ENCODE data around the gene CAPN2. TPM values are rescaled to one million over a fixed set of nuclear protein-coding genes. Genes with fewer than 3 reads are reported as not detected.

CAPN2 gene
- total RNA-seq, 2 experiments from 2014 or later = 31.1 to 33.1 TPM

DNA sequence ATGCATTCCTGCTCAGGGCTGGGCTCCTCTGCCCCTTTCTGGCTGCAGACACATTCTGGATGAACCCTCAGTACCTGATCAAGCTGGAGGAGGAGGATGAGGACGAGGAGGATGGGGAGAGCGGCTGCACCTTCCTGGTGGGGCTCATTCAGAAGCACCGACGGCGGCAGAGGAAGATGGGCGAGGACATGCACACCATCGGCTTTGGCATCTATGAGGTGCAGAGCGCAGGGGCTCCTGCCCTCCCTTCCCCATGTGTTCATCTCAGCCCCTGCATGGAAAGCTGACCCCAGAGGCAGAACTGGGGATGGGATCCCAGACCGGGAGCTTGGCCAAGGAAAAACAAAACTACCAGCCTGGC lies 43.1 kb downstream of the CAPN2 start:
- DNase-seq (no peak), ATAC-seq (no peak)
- Mint-ChIP-seq H3K36me3 (ENCODE audit: low read depth) (peaks cover 21% of the 10 kb centered on the region), H3K27ac (no peak overlapping the region), H3K4me3 (no peak overlapping the region), H3K9me3 (ENCODE audit: low read depth) (no peaks in the 10 kb centered on the region), H3K27me3 (no peaks in the 10 kb centered on the region), H3K4me1 (no peaks in the 10 kb centered on the region)
- intact Hi-C loops (cut with DNase I, micrococcal nuclease) = no loop called here
- ChIA-PET CTCF (interaction anchor here (1.3 kb wide), 1 partner anchor 57 kb away, joined by 3 read pairs; no protein-coding TSS in a partner anchor), POLR2A (no interaction called here)

GRCh38 chr1:223755992-223756775 lies 43.8 kb downstream of the CAPN2 start:
- ChIA-PET POLR2A (no interaction called here), CTCF (interaction anchor here (0.6 to 1.3 kb wide), 2 partner anchors 16 to 58 kb away, joined by 3 read pairs; no protein-coding TSS in a partner anchor)
- no peak for DNase-seq
- Mint-ChIP-seq H3K36me3 (ENCODE audit: low read depth) (peaks cover 21% of the 10 kb centered on the region), H3K4me3 (no peak overlapping the region), H3K9me3 (ENCODE audit: low read depth) (no peaks in the 10 kb centered on the region), H3K27me3 (no peaks in the 10 kb centered on the region), H3K4me1 (no peaks in the 10 kb centered on the region), H3K27ac (no peak overlapping the region)
- ATAC-seq = no peak
- intact Hi-C loops (cut with DNase I, micrococcal nuclease) = no loop called here

GRCh38 chr1:223756806-223757700 lies 44.7 kb downstream of the CAPN2 start:
- intact Hi-C loops (cut with DNase I, micrococcal nuclease) = no loop called here
- ATAC-seq (no peak), DNase-seq (no peak)
- CTCF ChIA-PET = interaction anchor here (0.6 to 1.3 kb wide), 4 partner anchors 15 to 769 kb away, joined by 3 read pairs; no protein-coding TSS in a partner anchor
- H3K27ac Mint-ChIP-seq = peak overlapping the region; percentile 19
- no peaks in the 10 kb centered on the region for H3K27me3 Mint-ChIP-seq
- POLR2A ChIA-PET = no interaction called here
- peaks cover 16% of the 10 kb centered on the region for H3K36me3 Mint-ChIP-seq (ENCODE audit: low read depth)
- H3K4me1 Mint-ChIP-seq = no peaks in the 10 kb centered on the region
- H3K4me3 Mint-ChIP-seq = no peak overlapping the region
- H3K9me3 Mint-ChIP-seq (ENCODE audit: low read depth) = no peaks in the 10 kb centered on the region

DNA sequence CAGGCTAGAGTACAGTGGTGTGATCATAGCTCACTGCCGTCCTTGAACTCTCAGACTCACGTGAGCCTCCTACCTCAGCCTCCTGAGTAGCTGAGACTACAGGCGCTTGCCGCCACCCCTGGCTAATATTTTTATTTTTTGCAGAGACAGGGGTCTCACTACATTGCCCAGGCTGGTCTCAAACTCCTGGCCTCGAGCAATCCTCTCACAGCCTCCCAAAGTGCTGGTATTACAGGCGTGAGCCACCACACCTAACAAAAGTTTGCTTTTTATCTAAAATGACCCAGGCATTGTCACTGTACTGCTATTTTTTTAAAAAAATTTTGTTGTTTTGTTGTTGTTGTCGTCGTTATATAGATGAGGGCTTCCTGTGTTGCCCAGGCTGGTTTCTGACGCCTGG lies 46.4 kb downstream of the CAPN2 start:
- intact Hi-C loops (cut with DNase I, micrococcal nuclease) = no loop called here
- Mint-ChIP-seq H3K9me3 (ENCODE audit: low read depth) (no peaks in the 10 kb centered on the region), H3K4me1 (no peaks in the 10 kb centered on the region), H3K36me3 (ENCODE audit: low read depth) (peaks cover 22% of the 10 kb centered on the region), H3K4me3 (no peak overlapping the region), H3K27ac (no peak overlapping the region), H3K27me3 (no peaks in the 10 kb centered on the region)
- no peak for DNase-seq
- POLR2A ChIA-PET = no interaction called here
- no peak for ATAC-seq
- CTCF ChIA-PET = interaction anchor here (0.5 kb wide), 2 partner anchors 53 to 480 kb away, joined by 3 read pairs; no protein-coding TSS in a partner anchor

GRCh38 chr1:223759273-223759672 lies 46.9 kb downstream of the CAPN2 start:
- Mint-ChIP-seq H3K36me3 (ENCODE audit: low read depth) (peaks cover 23% of the 10 kb centered on the region), H3K27ac (no peak overlapping the region), H3K4me1 (no peaks in the 10 kb centered on the region), H3K27me3 (no peaks in the 10 kb centered on the region), H3K9me3 (ENCODE audit: low read depth) (no peaks in the 10 kb centered on the region), H3K4me3 (no peak overlapping the region)
- no peak for DNase-seq
- ChIA-PET POLR2A (interaction anchor here (0.6 kb wide), 1 partner anchor 38 kb away, joined by 3 read pairs; no protein-coding TSS in a partner anchor), CTCF (interaction anchor here (2.5 kb wide), 1 partner anchor 9 kb away, joined by 17 read pairs; no protein-coding TSS in a partner anchor)
- no peak for ATAC-seq
- intact Hi-C loops (cut with DNase I, micrococcal nuclease) = no loop called here

DNA sequence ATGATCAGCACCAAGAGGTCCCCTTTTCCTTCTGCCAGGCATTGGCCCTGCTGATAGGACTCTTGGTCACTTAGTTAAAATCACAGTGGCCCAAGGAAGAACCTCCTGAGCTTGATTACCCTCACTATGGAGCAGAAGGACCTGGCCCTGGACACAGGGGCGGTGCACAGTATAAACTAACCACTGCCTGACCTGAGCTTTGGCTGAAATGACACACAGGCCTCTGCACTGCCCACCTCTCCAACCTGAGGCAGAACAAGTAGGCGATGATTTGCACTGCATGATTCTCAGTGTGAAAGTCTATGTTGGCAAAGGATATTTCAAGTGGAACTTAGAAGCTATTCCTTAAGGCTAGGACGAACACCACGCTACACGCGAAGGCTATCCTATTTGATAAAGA lies 48.5 kb downstream of the CAPN2 start:
- no peak overlapping the region for H3K27ac Mint-ChIP-seq
- no peaks in the 10 kb centered on the region for H3K9me3 Mint-ChIP-seq (ENCODE audit: low read depth)
- H3K27me3 Mint-ChIP-seq = no peaks in the 10 kb centered on the region
- H3K4me1 Mint-ChIP-seq = no peaks in the 10 kb centered on the region
- CTCF ChIA-PET = interaction anchor here (2.5 kb wide), 1 partner anchor 11 kb away, joined by 17 read pairs; no protein-coding TSS in a partner anchor
- no peak overlapping the region for H3K4me3 Mint-ChIP-seq
- ATAC-seq (no peak), DNase-seq (no peak)
- POLR2A ChIA-PET = interaction anchor here (0.7 kb wide), 1 partner anchor 76 kb away, joined by 4 read pairs; no protein-coding TSS in a partner anchor
- intact Hi-C loops (cut with DNase I, micrococcal nuclease) = no loop called here
- H3K36me3 Mint-ChIP-seq (ENCODE audit: low read depth) = peaks cover 23% of the 10 kb centered on the region

GRCh38 chr1:223761411-223761810 lies 49.1 kb downstream of the CAPN2 start:
- no peaks in the 10 kb centered on the region for H3K9me3 Mint-ChIP-seq (ENCODE audit: low read depth)
- POLR2A ChIA-PET = interaction anchor here (0.7 kb wide), 1 partner anchor 77 kb away, joined by 4 read pairs; no protein-coding TSS in a partner anchor
- H3K27ac Mint-ChIP-seq = no peak overlapping the region
- peaks cover 27% of the 10 kb centered on the region for H3K36me3 Mint-ChIP-seq (ENCODE audit: low read depth)
- intact Hi-C loops (cut with DNase I, micrococcal nuclease) = no loop called here
- CTCF ChIA-PET = interaction anchor here (2.5 kb wide), 1 partner anchor 11 kb away, joined by 17 read pairs; no protein-coding TSS in a partner anchor
- no peaks in the 10 kb centered on the region for H3K27me3 Mint-ChIP-seq
- no peaks in the 10 kb centered on the region for H3K4me1 Mint-ChIP-seq
- no peak overlapping the region for H3K4me3 Mint-ChIP-seq
- no peak for ATAC-seq
- no peak for DNase-seq

- no peaks in the 10 kb centered on the region for H3K27me3 Mint-ChIP-seq
- no peak overlapping the region for H3K27ac Mint-ChIP-seq
- CTCF ChIA-PET = interaction anchor here (0.7 kb wide), 1 partner anchor 467 kb away, joined by 3 read pairs; no protein-coding TSS in a partner anchor
- DNase-seq (no peak), ATAC-seq (no peak)
- no peaks in the 10 kb centered on the region for H3K4me1 Mint-ChIP-seq
- POLR2A ChIA-PET = interaction anchor here (0.6 kb wide), 1 partner anchor 45 kb away, joined by 4 read pairs; no protein-coding TSS in a partner anchor
- intact Hi-C loops (cut with DNase I, micrococcal nuclease) = no loop called here
- H3K9me3 Mint-ChIP-seq (ENCODE audit: low read depth) = no peaks in the 10 kb centered on the region
- peaks cover 22% of the 10 kb centered on the region for H3K36me3 Mint-ChIP-seq (ENCODE audit: low read depth)
- no peak overlapping the region for H3K4me3 Mint-ChIP-seq
Measured at GRCh38 chr1:223763251-223763650, 50.9 kb downstream of the CAPN2 start.

- peaks cover 24% of the 10 kb centered on the region for H3K36me3 Mint-ChIP-seq (ENCODE audit: low read depth)
- POLR2A ChIA-PET = no interaction called here
Measured at GRCh38 chr1:223763881-223764280, 51.5 kb downstream of the CAPN2 start.

DNA sequence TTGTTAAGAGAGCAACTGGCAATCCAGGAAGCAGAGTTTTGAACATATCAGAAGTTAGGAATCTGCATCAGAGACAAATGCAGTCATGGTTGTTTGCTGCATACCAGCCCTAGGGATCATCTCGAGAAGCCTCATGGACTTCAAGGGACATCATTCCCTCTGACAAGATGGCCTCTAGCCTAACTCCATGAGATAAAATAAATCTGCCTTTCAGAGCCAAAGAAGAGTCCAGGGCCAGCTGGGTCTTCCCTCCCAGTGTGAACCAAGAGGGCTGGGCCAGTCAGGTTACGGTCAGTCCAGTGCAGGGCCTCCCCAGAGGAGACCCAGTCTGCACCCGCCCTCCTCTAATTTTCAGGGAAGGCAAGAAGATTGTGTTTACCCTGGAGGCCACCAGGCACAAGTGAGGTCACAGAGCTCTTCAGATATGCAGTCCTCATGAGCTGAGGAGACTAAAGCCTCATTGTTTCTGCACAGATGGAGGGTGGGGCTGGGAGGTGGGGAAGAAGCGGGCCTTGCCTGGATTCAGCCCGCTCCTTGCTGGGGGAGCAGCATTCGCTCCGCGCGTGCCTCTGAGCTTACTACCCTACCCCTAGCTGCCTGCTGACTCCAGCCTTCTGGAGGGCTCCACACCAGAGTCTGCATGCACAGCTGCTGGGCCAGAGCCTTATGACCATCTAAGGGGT lies 52.8 kb downstream of the CAPN2 start:
- no peak overlapping the region for H3K4me3 Mint-ChIP-seq
- ChIA-PET POLR2A (interaction anchor here (0.6 kb wide), 1 partner anchor 341 kb away, joined by 6 read pairs; no protein-coding TSS in a partner anchor), CTCF (interaction anchor here (0.6 kb wide), 2 partner anchors 66 to 79 kb away, joined by 3 to 5 read pairs; no protein-coding TSS in a partner anchor)
- H3K27me3 Mint-ChIP-seq = no peaks in the 10 kb centered on the region
- intact Hi-C loops (cut with DNase I, micrococcal nuclease) = no loop called here
- no peaks in the 10 kb centered on the region for H3K9me3 Mint-ChIP-seq (ENCODE audit: low read depth)
- ATAC-seq (no peak), DNase-seq (no peak)
- H3K36me3 Mint-ChIP-seq (ENCODE audit: low read depth) = peaks cover 29% of the 10 kb centered on the region
- no peaks in the 10 kb centered on the region for H3K4me1 Mint-ChIP-seq
- peak overlapping the region; percentile 13 for H3K27ac Mint-ChIP-seq

More at GRCh38 chr1:223763881-223764280, 51.5 kb downstream of the CAPN2 start:
- no peaks in the 10 kb centered on the region for H3K4me1 Mint-ChIP-seq
- ATAC-seq (no peak), DNase-seq (no peak)
- H3K9me3 Mint-ChIP-seq (ENCODE audit: low read depth) = no peaks in the 10 kb centered on the region
- no peak overlapping the region for H3K4me3 Mint-ChIP-seq
- intact Hi-C loops (cut with DNase I, micrococcal nuclease) = no loop called here
- no peaks in the 10 kb centered on the region for H3K27me3 Mint-ChIP-seq
- no peak overlapping the region for H3K27ac Mint-ChIP-seq
- CTCF ChIA-PET = no interaction called here

All from activated CD4-positive, alpha-beta T cell treated with anti-CD3 and anti-CD28 coated beads for 36 hours (primary cell).